ENCODE data around the gene PTPRR. TPM values are rescaled to one million over a fixed set of nuclear protein-coding genes. Genes with fewer than 3 reads are reported as not detected.

Gene PTPRR
- total RNA-seq, 2 experiments from 2014 or later = not detected

- Mint-ChIP-seq H3K36me3 (ENCODE audit: low read depth) (no peaks in the 10 kb centered on the region), H3K4me1 (ENCODE audit: low read depth) (no peaks in the 10 kb centered on the region), H3K27me3 (no peaks in the 10 kb centered on the region), H3K27ac (no peak overlapping the region), H3K4me3 (no peak overlapping the region), H3K9me3 (no peaks in the 10 kb centered on the region)
- intact Hi-C loops (cut with DNase I, micrococcal nuclease) = no loop called here
- POLR2A ChIA-PET = no interaction called here
- Histone ChIP-seq H3K27ac (ENCODE audit: low read depth in 1 of 2, low read length in 2 of 2) (no peak overlapping the region), H3K4me3 (ENCODE audit: low read length) (no peak overlapping the region), H3K9me3 (ENCODE audit: control insufficient read depth in 1 of 2, insufficient read depth in 1 of 2, low read length in 2 of 2) (no peaks in the 10 kb centered on the region), H3K27me3 (ENCODE audit: control insufficient read depth in 1 of 2, insufficient read depth in 2 of 2, low read length in 2 of 2) (no peaks in the 10 kb centered on the region), H3K36me3 (ENCODE audit: insufficient read depth, low read length) (no peaks in the 10 kb centered on the region), H3K4me1 (ENCODE audit: insufficient read depth, low read length) (no peaks in the 10 kb centered on the region)
- CTCF ChIA-PET = no interaction called here
- no peak for ATAC-seq (ENCODE audit: poor library complexity)
- TF ChIP-seq CTCF (IDR thresholded peaks at IDR 0.05) = no peak
- DNase-seq = no peak
Observed at GRCh38 chr12:70910666-70911065, 9.9 kb downstream of the PTPRR start.

DNA sequence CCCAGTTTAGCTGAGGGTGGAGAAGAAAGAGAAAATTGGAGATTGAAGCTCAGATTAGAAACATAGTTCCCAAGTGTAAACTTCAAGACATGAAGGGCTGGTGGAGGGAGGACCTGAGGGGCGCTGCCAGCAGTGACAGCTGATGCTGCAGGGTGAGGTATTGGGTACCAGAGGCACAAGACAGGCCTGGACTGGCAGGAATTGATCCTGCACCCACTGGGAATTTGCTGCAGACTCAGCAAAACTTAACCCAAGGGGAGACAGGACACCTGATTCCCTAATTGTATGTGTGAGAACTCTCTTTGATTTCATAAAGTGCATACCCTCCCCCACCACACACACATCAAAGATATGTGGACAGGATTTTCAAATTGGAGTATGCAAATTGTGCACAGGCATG lies 11.6 kb downstream of the PTPRR start:
- Mint-ChIP-seq H3K27ac (no peak overlapping the region), H3K27me3 (no peaks in the 10 kb centered on the region), H3K36me3 (ENCODE audit: low read depth) (no peaks in the 10 kb centered on the region), H3K4me1 (ENCODE audit: low read depth) (no peaks in the 10 kb centered on the region), H3K9me3 (no peaks in the 10 kb centered on the region), H3K4me3 (no peak overlapping the region)
- CTCF ChIA-PET = no interaction called here
- no peaks in the 10 kb centered on the region for H3K36me3 ChIP-seq (ENCODE audit: insufficient read depth, low read length)
- H3K9me3 ChIP-seq (ENCODE audit: control insufficient read depth in 1 of 2, insufficient read depth in 1 of 2, low read length in 2 of 2) = no peaks in the 10 kb centered on the region
- ATAC-seq (ENCODE audit: poor library complexity) = no peak
- H3K27me3 ChIP-seq (ENCODE audit: control insufficient read depth in 1 of 2, insufficient read depth in 2 of 2, low read length in 2 of 2) = no peaks in the 10 kb centered on the region
- no peak overlapping the region for H3K4me3 ChIP-seq (ENCODE audit: low read length)
- TF ChIP-seq CTCF (IDR thresholded peaks at IDR 0.05) = no peak
- POLR2A ChIA-PET = no interaction called here
- DNase-seq = no peak
- no peak overlapping the region for H3K27ac ChIP-seq (ENCODE audit: low read depth in 1 of 2, low read length in 2 of 2)
- intact Hi-C loops (cut with DNase I, micrococcal nuclease) = no loop called here
- no peaks in the 10 kb centered on the region for H3K4me1 ChIP-seq (ENCODE audit: insufficient read depth, low read length)

DNA sequence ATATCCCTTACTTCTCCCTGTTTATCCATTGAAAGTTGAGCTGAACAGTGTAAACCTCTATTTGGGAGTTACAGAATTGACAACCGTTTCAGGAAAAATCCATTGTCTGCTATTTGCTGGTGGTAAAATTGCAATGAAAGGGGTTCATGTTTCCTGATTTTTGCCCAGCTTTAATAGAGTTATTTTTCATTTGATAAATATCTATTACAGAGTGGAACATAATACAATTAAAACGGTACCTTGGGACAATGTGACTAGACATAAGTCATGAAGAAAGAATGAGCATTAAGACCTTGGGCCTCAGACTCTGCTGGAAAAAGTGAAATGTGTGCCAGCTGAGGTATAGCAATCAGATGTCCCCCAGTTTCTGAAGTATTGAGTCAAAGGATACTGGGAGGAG lies 13.1 kb downstream of the PTPRR start:
- Mint-ChIP-seq H3K27me3 (no peaks in the 10 kb centered on the region), H3K36me3 (ENCODE audit: low read depth) (no peaks in the 10 kb centered on the region), H3K4me3 (no peak overlapping the region), H3K9me3 (no peaks in the 10 kb centered on the region), H3K4me1 (ENCODE audit: low read depth) (no peaks in the 10 kb centered on the region), H3K27ac (no peak overlapping the region)
- no peak for DNase-seq
- CTCF ChIA-PET = no interaction called here
- H3K4me3 ChIP-seq (ENCODE audit: low read length) = no peak overlapping the region
- H3K9me3 ChIP-seq (ENCODE audit: control insufficient read depth in 1 of 2, insufficient read depth in 1 of 2, low read length in 2 of 2) = no peaks in the 10 kb centered on the region
- no peaks in the 10 kb centered on the region for H3K27me3 ChIP-seq (ENCODE audit: control insufficient read depth in 1 of 2, insufficient read depth in 2 of 2, low read length in 2 of 2)
- H3K27ac ChIP-seq (ENCODE audit: low read depth in 1 of 2, low read length in 2 of 2) = no peak overlapping the region
- intact Hi-C loops (cut with DNase I, micrococcal nuclease) = no loop called here
- ATAC-seq (ENCODE audit: poor library complexity) = no peak
- H3K4me1 ChIP-seq (ENCODE audit: insufficient read depth, low read length) = no peaks in the 10 kb centered on the region
- POLR2A ChIA-PET = no interaction called here
- no peak for TF ChIP-seq CTCF (IDR thresholded peaks at IDR 0.05)
- H3K36me3 ChIP-seq (ENCODE audit: insufficient read depth, low read length) = no peaks in the 10 kb centered on the region
